K562 (cell line): ENCODE results near the gene RPL28. TPM values are rescaled to one million over a fixed set of nuclear protein-coding genes. Genes with fewer than 3 reads are reported as not detected.

ENCODE experiments used
- ADNP ChIP-seq: fragments of 200-800 bp; sonication (Bioruptor generic); IDR thresholded peaks from 2 replicates; pipeline ENCODE4 v1.6.1; 2016; ENCODE audit warnings: missing genetic modification characterization, missing compliant biosample characterization
- BRD4 ChIP-seq: fragments of 200-600 bp; sonication (generic); IDR thresholded peaks from 2 replicates; pipeline ENCODE4 v1.6.1; 2017; ENCODE audit warnings: inconsistent platforms
- CBX2 ChIP-seq: fragments of 200-600 bp; sonication (generic); IDR thresholded peaks from one replicate; pipeline ENCODE4 v1.6.1; 2012; ENCODE audit warnings: mild to moderate bottlenecking, low read length, inconsistent platforms; ENCODE audit not compliant: insufficient read depth, poor library complexity, severe bottlenecking
- CREB5 ChIP-seq: fragments of 250-450 bp; sonication (Bioruptor Pico); IDR thresholded peaks from 2 replicates; pipeline ENCODE4 v1.5.0; 2020; ENCODE audit warnings: mild to moderate bottlenecking
- HBP1 ChIP-seq: fragments of 450-650 bp; formaldehyde crosslinking; IDR thresholded peaks from 2 replicates; pipeline ENCODE4 v1.4.0; 2022; ENCODE audit warnings: missing genetic modification characterization
- MAFG ChIP-seq: fragments of 450-650 bp; conservative IDR thresholded peaks from 2 replicates; pipeline ENCODE4 v1.6.1; 2016; ENCODE audit warnings: missing genetic modification characterization, missing compliant biosample characterization
- MAFK ChIP-seq: IDR thresholded peaks from 2 replicates; pipeline ENCODE4 v1.6.1; 2011; ENCODE audit warnings: low read length, improper control_type of control experiment
- PRDM10 ChIP-seq: fragments of 450-650 bp; IDR thresholded peaks from 2 replicates; pipeline ENCODE4 v1.6.1; 2018; ENCODE audit not compliant: partially characterized antibody
- PRPF4 ChIP-seq: fragments of 200-400 bp; formaldehyde crosslinking; IDR thresholded peaks from one replicate; pipeline ENCODE4 v1.6.1; 2017; ENCODE audit warnings: low read length, low read depth, mild to moderate bottlenecking; ENCODE audit not compliant: insufficient read depth, poor library complexity, severe bottlenecking
- STAT6 ChIP-seq: sonication (generic); formaldehyde crosslinking; IDR thresholded peaks from 2 replicates; pipeline ENCODE4 v1.8.1; 2023; ENCODE audit warnings: mild to moderate bottlenecking, missing genetic modification reagents
- SUPT5H ChIP-seq: fragments of 450-650 bp; IDR thresholded peaks from 2 replicates; pipeline ENCODE4 v1.6.1; 2016
- TAF7 ChIP-seq: fragments of 450-650 bp; IDR thresholded peaks from 2 replicates; pipeline ENCODE4 v1.6.1; 2016; ENCODE audit warnings: missing genetic modification characterization, missing compliant biosample characterization
- TCF15 ChIP-seq: fragments of 250-450 bp; sonication (Bioruptor Pico); IDR thresholded peaks from 2 replicates; pipeline ENCODE4 v1.8.0; 2022; ENCODE audit warnings: moderate library complexity, mild to moderate bottlenecking, inconsistent platforms
- U2AF1 ChIP-seq: fragments of 200-400 bp; formaldehyde crosslinking; optimal IDR thresholded peaks from 2 replicates; pipeline ENCODE3; 2017; ENCODE audit warnings: mild to moderate bottlenecking, low read depth, low read length, moderate library complexity
- ZBTB2 ChIP-seq: fragments of 450-650 bp; IDR thresholded peaks from 2 replicates; pipeline ENCODE4 v1.6.1; 2016; ENCODE audit warnings: antibody characterized with exemption
- ZC3H8 ChIP-seq: fragments of 450-650 bp; IDR thresholded peaks from 2 replicates; pipeline ENCODE4 v1.6.1; 2017
- ZNF584 ChIP-seq: fragments of 200-800 bp; sonication (Bioruptor generic); IDR thresholded peaks from 2 replicates; pipeline ENCODE4 v1.6.1; 2016; ENCODE audit warnings: low read depth, mild to moderate bottlenecking, missing genetic modification characterization, missing compliant biosample characterization
- ZNF77 ChIP-seq: fragments of 250-450 bp; sonication (Bioruptor Pico); IDR thresholded peaks from 2 replicates; pipeline ENCODE4 v1.5.0; 2020
- polyA plus RNA-seq, 8 experiments: library from polyadenylated mRNA; depleted of rRNA in 4 of 8; stranded (reverse) in 5 of 8; unstranded in 3 of 8; fragments of >200 nt; fragmentation: Nextera tagmentation in 2 of 8; fragmentation: Illumina TruSeq in 1 of 8; extraction: Ambion mirVana in 2 of 8; extraction: Trizol in 1 of 8; gene quantifications; 2 replicates each; pipeline versions ENCODE4 v1.2.1 to v1.2.3, GENCODE V29; 2011 to 2014; ENCODE audit warnings: inconsistent platforms in 1 of 8, missing spikeins in 1 of 8
- total RNA-seq, 7 experiments: library from RNA; depleted of rRNA in 6 of 7; stranded (reverse); fragments of >200 nt in 6 of 7; fragmentation: Illumina TruSeq in 2 of 7; extraction: Trizol in 2 of 7; gene quantifications; 2 replicates each; pipeline versions ENCODE4 v1.2.1 to v1.2.3, GENCODE V29; 2011 to 2021; ENCODE audit warnings: low replicate concordance in 1 of 7

The RPL28 gene
- total and polyA plus RNA-seq, 9 of the 15 experiments (the other 6 are each of a cell fraction or from before 2014, with no cell fraction given), result 124 to 3,106 (median 622) TPM

GRCh38 chr19:55408533-55408872 lies 22.8 kb downstream of the RPL28 start (continued):
- TF ChIP-seq ZNF584 (CRISPR knock-in tag) (no peak), MAFG (no peak), CREB5 (CRISPR knock-in tag) (peak; percentile 19; the same call in 1 of the 2 replicates), CBX2 (no peak), STAT6 (CRISPR knock-in tag) (peak; percentile 52; the same call in 1 of the 2 replicates), TAF7 (no peak; the same call in 1 of the 2 replicates), ZNF77 (CRISPR knock-in tag) (no peak), PRPF4 (no peak), TCF15 (CRISPR knock-in tag) (0 out of 2 replicates have a peak, but pooled peaks have one; percentile 18), ZBTB2 (no peak), U2AF1 (no peak), HBP1 (CRISPR knock-in tag) (peak; percentile 65; the same call in 1 of the 2 replicates), SUPT5H (peak; percentile 31; the same call in 1 of the 2 replicates), PRDM10 (no peak), ZC3H8 (0 out of 2 replicates have a peak, but pooled peaks have one; percentile 59), MAFK (no peak), BRD4 (peak; percentile 78; the same call in 1 of the 2 replicates), ADNP (tag) (peak; percentile 88)
